ENCODE data around the gene DR1.
A peak's percentile ranks its signal among the peaks of the same experiment; 100 is the strongest.

The DR1 gene

GRCh38 chr1:93345633-93346420 is at the start of gene DR1:
Gene DR1, plus strand, starts transcription at chr1:93345907. Its CDS starts 739 bp downstream, at chr1:93346646.
- DNase-seq (ENCODE audit: low read depth): peak; percentile 78

- no peak for DNase-seq (ENCODE audit: low read depth)
Measured at GRCh38 chr1:93296555-93297154, 49.1 kb upstream of the DR1 start.

- no peak for DNase-seq (ENCODE audit: low read depth)
Measured at GRCh38 chr1:93301131-93301530, 44.6 kb upstream of the DR1 start.

DNA sequence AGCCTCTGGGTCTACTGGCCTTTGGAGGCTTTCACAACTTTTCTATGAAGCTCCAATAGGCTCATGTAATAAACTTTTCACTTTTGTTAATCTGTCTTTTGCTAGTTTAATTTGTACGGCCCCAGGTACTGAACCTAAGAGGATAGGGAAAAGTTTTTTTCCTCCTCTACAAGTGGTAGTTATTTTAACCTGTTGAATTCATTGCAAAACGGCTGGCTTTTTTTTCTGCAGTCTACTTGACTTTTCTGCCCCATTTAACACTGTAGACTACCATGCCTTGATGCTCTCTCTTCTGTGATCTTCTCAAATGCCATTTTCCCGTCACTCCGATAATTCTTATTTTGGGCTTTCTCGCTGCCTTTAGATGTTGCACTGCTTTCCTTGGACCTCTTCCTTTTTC is 43.6 kb upstream of the DR1 start:
- no peak for DNase-seq (ENCODE audit: low read depth)

GRCh38 chr1:93304716-93305138 is 41.0 kb upstream of the DR1 start:
- peak; percentile 37 for DNase-seq (ENCODE audit: low read depth)

- DNase-seq (ENCODE audit: low read depth): no peak
Measured at GRCh38 chr1:93306920-93307319, 38.8 kb upstream of the DR1 start.

- no peak for DNase-seq (ENCODE audit: low read depth)
Measured at GRCh38 chr1:93313026-93313425, 32.7 kb upstream of the DR1 start.

DNA sequence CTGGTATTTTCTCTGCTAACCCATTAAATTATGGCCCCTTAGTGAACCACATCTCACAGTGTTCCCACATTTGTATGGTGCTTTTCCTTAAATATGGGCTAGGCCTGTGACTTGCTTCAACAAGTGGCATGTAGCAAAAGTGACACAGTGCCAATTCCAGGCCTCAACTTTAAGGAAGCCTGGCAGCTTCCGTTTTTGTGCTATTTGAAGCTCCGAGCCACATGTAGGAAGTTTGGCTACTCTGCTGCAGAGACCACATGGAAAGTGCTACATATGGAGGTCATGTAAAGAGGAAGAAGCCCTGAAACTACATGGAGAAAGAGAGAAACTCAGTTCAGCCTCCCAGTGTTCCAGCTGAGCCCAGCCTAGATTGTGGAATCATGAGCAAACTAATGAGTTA is 28.5 kb upstream of the DR1 start:
- DNase-seq (ENCODE audit: low read depth): no peak

DNA sequence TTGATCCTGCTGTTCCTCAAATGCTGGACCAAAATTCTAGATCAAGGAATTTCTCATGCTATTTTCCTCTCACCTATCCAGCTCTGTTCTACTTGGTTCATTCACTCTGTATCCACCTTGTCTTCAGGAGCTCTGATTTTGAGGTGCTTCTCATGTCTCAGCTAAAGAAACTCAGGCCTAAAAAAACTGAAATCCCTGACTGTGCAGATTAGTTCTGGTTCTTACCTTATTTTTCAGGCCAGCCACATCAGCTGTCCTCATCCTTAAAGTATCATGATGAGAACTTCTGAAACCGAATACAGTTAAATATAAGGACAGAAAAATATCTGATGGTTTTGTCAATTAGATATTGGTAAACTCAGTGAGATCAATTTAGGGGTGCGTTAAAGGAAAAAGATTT is 27.8 kb upstream of the DR1 start:
- DNase-seq (ENCODE audit: low read depth): no peak

DNA sequence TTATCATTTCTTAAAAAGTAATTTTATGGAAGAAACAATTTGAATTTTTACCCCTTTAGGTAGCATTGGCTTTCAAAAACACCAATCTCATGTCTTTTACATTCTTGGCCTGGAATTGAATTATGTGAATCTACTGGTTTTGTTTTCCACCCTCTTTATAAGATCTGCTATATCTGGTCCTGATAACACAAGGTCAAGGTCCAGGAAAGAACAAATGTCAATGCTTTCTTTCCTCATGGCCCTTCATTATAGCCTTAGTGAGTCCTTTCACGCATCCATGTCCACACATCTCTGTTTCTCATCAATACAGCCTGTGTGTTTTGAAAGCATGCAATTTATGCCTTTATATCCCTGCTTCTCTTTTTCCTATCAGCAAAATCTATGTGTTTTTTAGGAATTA is 24.0 kb upstream of the DR1 start:
- no peak for DNase-seq (ENCODE audit: low read depth)

DNA sequence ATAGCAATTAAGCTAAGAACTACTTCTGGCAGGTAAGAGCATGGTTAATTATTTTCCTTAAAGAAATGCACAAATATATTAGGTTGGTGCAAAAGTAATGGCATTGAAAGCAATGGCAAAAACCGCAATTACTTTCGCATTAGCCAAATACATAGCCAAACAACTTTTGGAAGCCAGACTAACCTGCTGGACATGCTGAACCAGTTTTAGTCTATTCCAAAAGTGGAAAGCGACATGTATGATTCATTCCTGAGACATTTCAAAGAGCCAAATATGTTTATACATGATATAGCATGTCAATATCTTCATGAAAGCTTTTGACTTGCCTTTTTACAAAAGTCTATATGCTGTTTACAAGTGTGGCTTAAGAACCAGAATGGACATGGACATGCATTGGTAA is 23.4 kb upstream of the DR1 start:
- no peak for DNase-seq (ENCODE audit: low read depth)

DNA sequence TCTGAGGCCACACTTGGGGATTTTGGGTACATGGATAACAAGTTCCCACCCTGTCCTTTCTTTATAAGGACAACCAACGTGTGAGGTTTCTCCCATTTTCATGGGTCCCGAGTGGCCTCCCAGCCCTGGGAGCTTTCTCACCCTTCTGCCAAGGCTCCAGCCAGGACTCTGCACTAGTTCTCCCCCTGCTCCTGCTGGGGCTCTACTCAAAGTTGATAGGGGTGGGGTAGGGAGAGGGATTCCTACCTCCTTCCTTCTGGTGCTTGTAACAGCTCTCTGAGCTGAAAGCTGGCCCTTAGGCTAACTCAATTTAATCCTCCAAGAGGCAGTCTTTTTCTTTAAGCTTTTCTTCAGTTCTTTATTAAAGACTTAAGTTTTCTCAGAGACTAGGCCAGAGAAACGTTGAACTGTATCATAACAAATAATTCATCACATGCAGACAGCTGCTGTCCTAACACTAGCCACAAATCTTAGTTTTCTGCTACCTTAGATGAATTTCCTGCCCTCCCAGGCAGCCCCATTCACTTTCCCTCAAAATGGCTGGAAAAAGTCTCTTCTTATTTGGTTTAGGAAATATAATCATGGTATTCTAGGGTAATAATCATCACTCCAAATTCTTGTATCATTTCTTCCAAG is 22.4 kb upstream of the DR1 start:
- no peak for DNase-seq (ENCODE audit: low read depth)

DNA sequence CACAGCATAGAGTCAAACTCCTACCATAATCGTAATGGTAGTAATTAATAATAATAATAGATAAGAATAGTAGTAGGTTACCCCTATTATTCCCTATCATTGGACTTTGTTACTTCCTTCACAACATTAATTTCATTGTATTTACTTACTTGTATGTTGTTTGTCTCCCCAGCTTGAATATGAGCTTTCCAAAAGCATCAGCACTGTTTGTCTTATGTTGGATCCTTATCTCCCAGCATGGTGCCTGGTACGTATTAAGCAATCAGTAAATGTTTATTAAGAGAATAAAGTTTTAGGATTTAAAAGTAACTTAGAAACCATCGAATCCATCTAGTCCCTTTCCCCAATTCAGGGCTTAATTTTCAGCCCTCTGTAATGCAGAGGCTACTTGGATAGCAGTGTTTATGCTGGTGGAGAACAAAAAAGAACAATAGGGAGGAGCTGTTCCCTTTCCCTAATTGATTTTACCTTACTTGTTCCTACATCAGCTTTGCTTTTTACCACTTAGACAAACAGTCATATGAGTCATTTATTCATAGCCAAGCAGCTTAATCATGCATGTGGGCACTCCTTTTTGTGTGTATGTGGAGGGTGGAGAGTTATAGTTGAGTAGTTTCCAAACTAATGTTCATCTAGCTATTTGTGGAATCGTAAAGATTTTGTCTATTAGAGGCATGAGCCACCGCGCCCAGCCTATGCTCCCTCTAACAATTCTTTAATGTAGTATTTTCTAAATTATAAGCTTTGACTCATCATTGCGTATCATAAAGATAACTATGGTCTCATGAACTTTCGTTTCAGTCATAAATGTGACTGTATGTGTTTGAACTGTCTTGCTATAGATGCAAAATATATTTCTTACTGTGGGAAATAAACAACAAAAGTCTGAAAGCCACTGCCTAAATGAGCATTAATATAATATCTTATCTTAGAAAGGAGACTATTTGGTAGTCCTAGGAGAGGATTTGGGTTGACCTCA is 20.9 kb upstream of the DR1 start:
- DNase-seq (ENCODE audit: low read depth): peak; percentile 61

DNA sequence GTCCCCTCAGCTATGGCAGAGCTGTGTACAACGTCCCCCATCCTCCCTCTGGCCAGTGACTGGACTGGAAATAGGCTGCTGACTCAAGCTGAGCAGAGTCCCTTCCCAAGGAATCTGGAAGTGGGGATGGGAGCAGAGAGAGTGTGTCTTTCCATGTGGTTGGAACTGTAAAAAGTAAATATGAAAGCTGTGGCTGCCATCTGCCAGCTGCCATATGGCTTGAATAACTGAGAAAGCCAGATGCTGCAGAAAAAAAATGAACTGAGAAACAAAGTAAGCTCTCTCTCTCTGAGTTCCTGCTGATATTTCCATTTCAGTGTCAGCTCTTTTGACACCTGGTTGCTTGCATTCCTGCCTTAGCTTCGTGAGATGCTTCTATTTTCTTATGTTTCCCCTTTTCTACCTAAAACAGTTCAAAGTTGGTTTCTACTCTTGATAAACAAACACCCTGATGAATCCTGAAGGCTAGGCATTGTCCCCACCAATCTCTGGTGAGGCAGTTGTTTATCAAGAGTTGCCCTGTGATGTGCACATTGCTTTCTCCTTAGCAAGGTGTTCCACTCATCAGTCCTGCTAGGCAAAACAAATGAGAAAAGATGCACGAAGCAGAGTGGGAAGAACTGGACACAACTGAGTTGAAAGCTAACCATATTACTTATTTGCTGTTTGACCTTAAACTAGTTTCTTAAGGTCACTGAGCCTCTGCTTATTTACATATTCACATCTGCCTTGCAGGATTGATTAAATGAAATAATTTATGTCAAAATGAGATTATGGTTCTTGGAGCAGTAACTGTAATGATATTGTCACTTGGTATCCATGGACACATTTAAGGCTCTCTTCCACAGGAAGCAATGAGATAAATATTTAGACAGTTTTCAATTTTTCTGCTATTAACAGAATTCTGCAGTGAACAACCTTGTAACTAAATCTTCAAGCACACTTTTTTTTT is 16.6 kb upstream of the DR1 start:
- no peak for DNase-seq (ENCODE audit: low read depth)

GRCh38 chr1:93330196-93330595 is 15.5 kb upstream of the DR1 start:
- no peak for DNase-seq (ENCODE audit: low read depth)

- no peak for DNase-seq (ENCODE audit: low read depth)
Measured at GRCh38 chr1:93330617-93331016, 15.1 kb upstream of the DR1 start.

- no peak for DNase-seq (ENCODE audit: low read depth)
Measured at GRCh38 chr1:93331412-93331811, 14.3 kb upstream of the DR1 start.

DNA sequence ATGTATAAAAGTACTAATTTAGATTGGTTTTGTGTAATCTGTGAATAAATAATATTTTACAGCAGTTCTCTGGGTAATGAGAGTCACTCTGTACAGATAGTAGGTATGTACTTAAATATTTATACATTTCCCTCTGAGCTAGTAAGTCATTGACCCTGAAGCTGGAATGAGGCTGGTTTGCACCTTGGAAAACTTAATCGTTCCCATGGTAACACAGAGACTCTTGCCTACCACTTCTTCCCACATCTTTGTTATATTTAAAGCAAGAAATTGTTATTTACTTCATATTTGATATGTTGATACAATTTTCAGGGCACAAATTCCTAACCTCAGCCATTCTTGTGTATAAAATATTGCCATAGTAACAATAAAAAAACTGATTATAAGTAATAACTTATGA is 13.3 kb upstream of the DR1 start:
- no peak for DNase-seq (ENCODE audit: low read depth)

- peak; percentile 95 for DNase-seq (ENCODE audit: low read depth)
Measured at GRCh38 chr1:93338387-93339146, 7.1 kb upstream of the DR1 start.

GRCh38 chr1:93339171-93339697 is 6.5 kb upstream of the DR1 start:
- no peak for DNase-seq (ENCODE audit: low read depth)

All from HS-5 (cell line).